Activated CD8-positive, alpha-beta memory T cell treated with anti-CD3 and anti-CD28 coated beads for 36 hours (primary cell): ENCODE measurements around the gene TNFRSF9. TPM values are rescaled to one million over a fixed set of nuclear protein-coding genes. Genes with fewer than 3 reads are reported as not detected.
"Not testable (repeated sequence)": the region's sequence is repeated elsewhere in the genome, so short reads cannot be mapped to it uniquely, and the experiment has no call there.

Experiments
- CTCF ChIA-PET: fragments of 350-600 bp; sonication (Branson Sonifier 250); formaldehyde crosslinking; loops from one replicate; lab custom pipeline; 2021; ENCODE audit warnings: antibody characterized with exemption; lab: Charles Lee
- POLR2A ChIA-PET: fragments of 350-600 bp; sonication (Branson Sonifier 250); formaldehyde crosslinking; loops from one replicate; lab custom pipeline; 2021; ENCODE audit warnings: antibody characterized with exemption; lab: Charles Lee
- total RNA-seq, 2 experiments: library from RNA; stranded (reverse); gene quantifications; one replicate each; pipeline ENCODE4 v1.2.3, GENCODE V29; 2021

TNFRSF9 gene
- total RNA-seq, 2 experiments from 2014 or later, result 263 to 270 TPM

- ChIA-PET POLR2A (interaction anchor here (0.7 to 1.2 kb wide), 2 partner anchors 10 to 715 kb away, joined by 4 to 7 read pairs; no protein-coding TSS in a partner anchor), CTCF (interaction anchor here (0.8 kb wide), 1 partner anchor 9 kb away, joined by 3 read pairs; no protein-coding TSS in a partner anchor)
Measured at GRCh38 chr1:7932524-7933138, 8.0 kb downstream of the TNFRSF9 start.

- ChIA-PET CTCF (interaction anchor here (1.0 to 1.5 kb wide), 4 partner anchors 12 to 44 kb away, joined by 3 to 5 read pairs (median 4); no protein-coding TSS in a partner anchor), POLR2A (interaction anchor here (0.5 to 1.4 kb wide), 5 partner anchors 9 to 31 kb away, joined by 3 to 7 read pairs (median 4); partner anchors contain the start of gene TNFRSF9)
Measured at GRCh38 chr1:7931446-7931812, 9.2 kb downstream of the TNFRSF9 start.

DNA sequence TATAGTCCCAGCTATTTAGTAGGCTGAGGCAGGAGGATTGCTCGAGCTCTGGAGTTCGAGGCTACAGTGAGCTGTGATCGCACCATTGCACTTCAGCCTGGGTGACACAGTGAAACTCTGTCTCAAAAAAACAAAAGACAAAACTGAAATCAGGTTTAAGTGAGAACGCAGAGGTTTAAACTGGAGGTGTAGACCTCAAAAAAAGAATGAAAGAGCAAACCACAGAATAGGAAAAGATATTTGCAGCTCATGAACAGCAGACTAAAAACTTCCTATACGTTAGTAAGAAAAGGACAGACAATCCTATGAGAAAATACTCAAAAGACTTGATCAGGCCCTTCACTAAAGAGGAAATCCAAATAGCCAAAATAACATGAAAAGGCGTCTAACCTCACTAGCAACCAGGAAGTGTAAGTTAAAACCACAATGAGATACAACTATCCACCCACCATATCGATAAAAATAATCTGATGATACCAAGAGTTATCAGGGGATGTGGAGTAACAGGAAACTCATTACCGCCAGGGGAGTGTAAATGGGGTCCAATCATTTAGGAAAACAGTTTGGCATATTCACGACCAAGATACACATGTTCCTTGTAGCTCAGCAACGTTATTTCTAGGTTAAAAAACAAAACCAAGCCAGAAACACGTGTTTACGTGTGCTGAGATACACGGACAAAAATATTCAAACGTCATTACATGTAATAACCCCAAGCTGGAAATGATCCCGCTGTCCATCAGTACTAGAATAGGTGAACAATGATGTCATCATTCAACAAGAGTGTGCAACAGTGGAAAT lies 9.8 kb downstream of the TNFRSF9 start:
- POLR2A ChIA-PET, result interaction anchor here (0.5 to 1.4 kb wide), 6 partner anchors 10 to 32 kb away, joined by 3 to 6 read pairs (median 4); partner anchors contain the start of gene TNFRSF9

DNA sequence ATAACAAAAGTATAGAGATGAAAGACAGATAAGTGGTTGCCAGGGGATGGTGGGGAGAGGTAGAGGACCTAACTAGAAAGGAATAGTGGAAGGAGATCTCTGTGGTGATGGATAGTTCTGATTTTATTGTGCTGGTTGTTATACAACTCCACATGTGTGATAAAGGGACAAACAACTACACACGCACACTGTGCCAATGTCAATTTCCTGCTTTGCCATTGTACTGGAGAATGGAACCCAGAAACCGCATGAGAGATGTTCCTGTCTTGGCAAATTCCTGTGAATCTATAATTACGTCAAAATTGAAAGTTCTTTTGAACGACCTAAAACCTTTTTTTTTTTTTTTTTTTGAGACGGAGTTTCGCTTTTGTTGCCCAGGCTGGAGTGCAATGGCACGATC lies 11.0 kb downstream of the TNFRSF9 start:
- CTCF ChIA-PET, result no interaction called here
- POLR2A ChIA-PET, result interaction anchor here (0.7 kb wide), 1 partner anchor 9 kb away, joined by 3 read pairs; no protein-coding TSS in a partner anchor

More for the DNA sequence above, 9.8 kb downstream of the TNFRSF9 start:
- CTCF ChIA-PET, result interaction anchor here (0.7 to 1.5 kb wide), 5 partner anchors 10 to 44 kb away, joined by 3 to 5 read pairs (median 3); partner anchors contain the start of gene TNFRSF9

DNA sequence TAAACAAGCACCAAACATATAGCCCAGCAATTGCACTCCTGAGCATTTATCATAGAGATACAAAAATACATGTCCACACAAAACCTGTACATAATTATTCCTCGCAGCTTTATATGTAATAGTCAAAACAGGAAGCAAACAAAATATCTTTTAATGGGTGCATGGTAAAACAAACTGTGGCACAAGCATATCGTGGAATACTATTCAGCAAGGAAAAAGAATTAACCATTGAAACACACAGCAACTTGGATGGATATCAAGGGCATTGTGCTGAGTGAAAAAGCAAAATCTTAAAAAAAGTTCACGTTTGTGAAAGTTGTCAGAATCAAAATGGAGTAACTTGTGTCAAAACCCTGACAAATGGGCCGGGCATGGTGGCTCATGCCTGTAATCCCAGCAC lies 12.4 kb downstream of the TNFRSF9 start:
- POLR2A ChIA-PET, result no interaction called here
- CTCF ChIA-PET, result interaction anchor here (0.7 kb wide), 1 partner anchor 25 kb away, joined by 3 read pairs; no protein-coding TSS in a partner anchor

- CTCF ChIA-PET, result not testable (repeated sequence)
- POLR2A ChIA-PET, result interaction anchor here (0.6 kb wide), 1 partner anchor 159 kb away, joined by 3 read pairs; no protein-coding TSS in a partner anchor
Measured at GRCh38 chr1:7927061-7927460, 13.6 kb downstream of the TNFRSF9 start.

DNA sequence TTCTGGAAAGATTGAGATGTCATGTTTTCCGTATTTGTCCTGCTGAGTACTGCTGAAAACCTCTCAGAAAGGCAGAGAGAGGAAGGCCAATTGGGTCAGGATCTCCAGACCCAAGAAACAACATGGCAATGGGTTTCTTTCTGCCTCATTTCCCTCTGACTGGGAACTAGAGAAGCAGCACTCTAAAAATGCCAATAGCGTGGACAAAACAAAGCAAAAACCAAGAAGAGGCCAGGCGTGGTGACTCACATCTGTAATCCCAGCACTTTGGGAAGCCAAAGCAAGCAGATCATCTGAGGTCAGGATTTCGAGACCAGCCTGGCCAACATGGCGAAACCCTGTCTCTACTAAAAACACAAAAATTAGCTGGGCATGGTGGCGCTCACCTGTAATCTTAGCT lies 18.3 kb downstream of the TNFRSF9 start:
- CTCF ChIA-PET, result interaction anchor here (0.6 to 1.6 kb wide), 3 partner anchors 18 to 816 kb away, joined by 3 to 5 read pairs (median 3); no protein-coding TSS in a partner anchor
- POLR2A ChIA-PET, result no interaction called here

GRCh38 chr1:7921796-7922195 lies 18.8 kb downstream of the TNFRSF9 start:
- CTCF ChIA-PET, result interaction anchor here (1.6 kb wide), 1 partner anchor 18 kb away, joined by 5 read pairs; no protein-coding TSS in a partner anchor
- POLR2A ChIA-PET, result no interaction called here

GRCh38 chr1:7919880-7920279 lies 20.8 kb downstream of the TNFRSF9 start:
- ChIA-PET CTCF (interaction anchor here (1.1 kb wide), 1 partner anchor 21 kb away, joined by 4 read pairs; the partner anchor contains the start of gene TNFRSF9), POLR2A (interaction anchor here (0.6 to 0.7 kb wide), 2 partner anchors 9 to 55 kb away, joined by 3 read pairs; no protein-coding TSS in a partner anchor)

GRCh38 chr1:7917971-7918370 lies 22.7 kb downstream of the TNFRSF9 start:
- POLR2A ChIA-PET, CTCF ChIA-PET: not testable (repeated sequence)

- POLR2A ChIA-PET, result interaction anchor here (0.8 to 1.6 kb wide), 4 partner anchors 9 to 51 kb away, joined by 4 to 6 read pairs (median 6); partner anchors contain the start of gene TNFRSF9
- CTCF ChIA-PET, result interaction anchor here (0.6 to 1.7 kb wide), 5 partner anchors 9 to 59 kb away, joined by 3 to 10 read pairs (median 4); partner anchors contain the start of gene TNFRSF9
Measured at GRCh38 chr1:7916501-7916830, 24.2 kb downstream of the TNFRSF9 start.

- ChIA-PET CTCF (interaction anchor here (0.7 to 1.7 kb wide), 4 partner anchors 9 to 60 kb away, joined by 3 to 10 read pairs (median 4); partner anchors contain the start of gene TNFRSF9), POLR2A (interaction anchor here (0.8 to 1.6 kb wide), 4 partner anchors 9 to 52 kb away, joined by 4 to 6 read pairs (median 6); partner anchors contain the start of gene TNFRSF9)
Measured at GRCh38 chr1:7915826-7916500, 24.7 kb downstream of the TNFRSF9 start.

GRCh38 chr1:7912743-7913557 lies 27.7 kb downstream of the TNFRSF9 start:
- ChIA-PET CTCF (interaction anchor here (0.6 to 1.3 kb wide), 2 partner anchors 28 to 89 kb away, joined by 3 read pairs; partner anchors contain the start of gene TNFRSF9), POLR2A (interaction anchor here (0.5 to 1.4 kb wide), 3 partner anchors 9 to 49 kb away, joined by 3 to 5 read pairs (median 5); partner anchors contain the start of gene PARK7)

- ChIA-PET CTCF (interaction anchor here (1.3 kb wide), 1 partner anchor 29 kb away, joined by 3 read pairs; the partner anchor contains the start of gene TNFRSF9), POLR2A (interaction anchor here (1.4 kb wide), 1 partner anchor 8 kb away, joined by 5 read pairs; no protein-coding TSS in a partner anchor)
Measured at GRCh38 chr1:7912145-7912544, 28.5 kb downstream of the TNFRSF9 start.

DNA sequence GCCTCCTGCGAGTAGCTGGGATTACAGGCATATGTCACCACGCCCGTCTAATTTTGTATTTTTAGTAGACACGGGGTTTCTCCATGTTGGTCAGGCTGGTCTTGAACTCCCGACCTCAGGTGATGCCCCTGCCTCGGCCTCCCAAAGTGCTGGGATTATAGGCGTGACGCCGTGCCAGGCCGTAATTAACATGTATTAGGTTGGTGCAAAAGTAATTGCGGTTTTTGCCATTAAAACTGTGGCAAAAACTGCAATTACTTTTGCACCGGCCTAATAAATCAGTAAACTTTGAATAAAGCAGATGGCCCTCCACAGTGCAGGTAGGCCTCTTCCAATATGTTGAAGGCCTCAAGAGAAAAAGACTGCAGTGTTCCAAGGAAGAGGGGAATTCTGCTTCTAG lies 35.4 kb downstream of the TNFRSF9 start:
- POLR2A ChIA-PET, result no interaction called here
- CTCF ChIA-PET, result interaction anchor here (0.8 kb wide), 1 partner anchor 102 kb away, joined by 3 read pairs; no protein-coding TSS in a partner anchor

- ChIA-PET CTCF (interaction anchor here (0.6 to 0.9 kb wide), 2 partner anchors 25 to 123 kb away, joined by 3 read pairs; no protein-coding TSS in a partner anchor), POLR2A (no interaction called here)
Measured at GRCh38 chr1:7902478-7903085, 38.1 kb downstream of the TNFRSF9 start.

- POLR2A ChIA-PET, result no interaction called here
Measured at GRCh38 chr1:7899741-7900140, 40.9 kb downstream of the TNFRSF9 start.

More at GRCh38 chr1:7899741-7900140, 40.9 kb downstream of the TNFRSF9 start:
- CTCF ChIA-PET, result no interaction called here
